Anterior cingulate cortex (tissue), 58 donors: ENCODE measurements around the gene PIP5KL1.

ENCODE experiments used
- DNase-seq, 58 donors: peaks; one replicate each; lab custom pipeline; 2025; lab: John Stamatoyannopoulos, UW

The PIP5KL1 gene

DNA sequence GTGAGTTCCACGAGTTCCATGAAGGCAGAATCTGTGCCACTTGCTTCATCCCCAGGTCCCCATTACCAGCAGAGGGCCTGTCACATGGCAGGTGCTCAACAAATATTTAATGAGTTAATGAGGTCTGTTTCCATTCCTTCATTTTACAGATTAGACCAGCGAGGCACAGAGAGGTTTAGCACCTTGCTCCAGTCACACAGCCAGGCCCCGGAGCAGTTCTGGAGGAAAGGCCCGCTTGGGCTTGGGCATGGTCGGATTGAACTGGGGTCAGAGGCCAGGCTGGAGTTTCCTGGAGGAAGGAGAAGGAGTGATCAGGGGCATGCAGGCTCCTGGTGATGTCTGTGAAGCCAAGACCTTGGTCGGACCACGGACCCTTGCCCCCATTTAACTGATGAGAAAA, 9.8 kb downstream of the PIP5KL1 start:
- no peak for DNase-seq

DNA sequence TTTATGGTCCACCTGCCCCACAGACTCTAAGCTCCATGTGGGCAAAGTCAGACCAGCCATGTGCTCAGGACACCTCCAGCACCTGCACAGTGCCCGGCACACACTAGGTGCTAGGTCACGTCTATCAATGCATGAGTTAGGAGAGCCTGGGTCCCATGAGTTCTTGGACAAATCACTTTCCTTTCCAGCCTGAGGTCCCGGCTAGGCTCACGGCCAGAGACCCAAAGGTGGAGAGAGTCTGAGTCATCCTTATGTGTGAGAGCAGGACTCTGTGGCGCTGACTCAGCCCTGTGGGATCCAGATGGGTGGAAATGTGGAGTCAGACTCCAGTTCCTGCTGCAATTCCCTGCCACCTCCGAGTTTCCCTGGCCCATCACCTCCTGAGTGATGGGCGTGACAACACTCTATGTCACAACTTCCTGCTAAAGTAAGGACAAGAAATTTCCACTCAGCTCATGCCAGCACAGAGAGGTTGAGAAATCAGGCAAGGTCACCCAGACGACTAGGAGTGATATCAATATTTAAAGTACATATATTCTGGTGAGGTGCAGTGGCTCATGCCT, 11.2 kb downstream of the PIP5KL1 start:
- DNase-seq, result peak in 12 of 58 donors; percentile 13 to 54 (median 37)

DNA sequence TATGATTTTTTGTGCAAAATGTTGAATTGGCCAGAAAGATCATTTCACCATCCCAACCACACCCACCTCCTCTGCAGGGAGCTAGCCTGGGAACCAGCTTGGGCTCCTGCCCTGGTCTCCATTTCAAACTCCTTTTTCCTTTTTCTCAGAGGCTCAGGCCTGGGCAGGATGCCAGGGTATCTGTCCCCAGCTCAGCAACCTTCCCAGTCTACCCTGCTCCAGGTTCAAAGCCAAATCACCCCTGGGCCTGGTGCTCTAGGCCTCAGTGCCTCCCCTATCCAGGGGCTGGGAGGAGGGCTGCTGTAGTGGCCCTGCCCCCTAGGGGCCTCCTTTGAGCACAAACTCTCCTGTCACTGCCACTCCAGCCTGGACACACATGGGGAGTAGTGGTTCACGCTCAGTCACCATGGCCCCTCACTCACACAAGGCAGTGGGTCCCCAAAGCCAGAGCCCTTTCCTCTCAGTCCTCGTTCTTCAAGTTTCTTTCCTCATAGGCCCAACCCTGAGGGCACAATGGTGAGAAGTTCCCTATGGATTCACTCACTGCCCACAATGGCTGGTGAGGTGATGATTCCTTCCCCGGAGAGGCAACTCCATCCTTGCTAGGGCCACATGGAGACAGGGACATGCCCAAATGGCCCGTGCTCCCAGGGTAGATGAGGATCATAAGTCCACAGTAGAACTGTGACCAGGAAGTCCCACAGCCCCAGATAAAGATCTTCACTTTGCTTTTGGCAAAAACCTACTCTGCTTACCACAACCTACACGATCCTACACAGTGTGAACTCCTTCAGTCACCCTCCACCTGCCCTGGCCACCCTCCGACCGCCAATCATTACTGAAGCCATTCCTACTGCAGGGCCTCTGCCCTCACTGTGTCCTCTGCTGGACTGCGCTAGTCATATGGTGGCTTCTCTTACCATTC, 12.1 kb downstream of the PIP5KL1 start:
- peak in 1 of 58 donors; percentile 37 for DNase-seq

DNA sequence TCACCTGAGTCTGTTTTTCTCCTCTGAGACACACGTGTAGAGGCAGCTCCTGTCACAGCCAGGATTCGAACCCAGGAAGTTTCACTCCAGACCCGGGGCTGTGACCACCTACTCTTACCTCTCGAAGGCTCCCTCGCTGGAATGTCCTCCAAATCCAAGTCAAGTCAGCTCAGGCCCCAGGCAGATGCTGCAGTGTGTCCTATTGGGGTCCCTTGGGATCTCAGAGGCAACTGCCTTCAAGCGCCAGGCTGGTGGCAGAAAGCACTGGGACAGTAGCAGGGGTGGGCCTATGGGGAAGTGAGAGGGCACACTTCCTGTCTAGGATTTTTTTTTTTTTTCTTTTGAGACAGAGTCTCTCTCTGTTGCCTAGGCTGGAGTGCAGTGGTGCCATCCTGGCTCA, 13.0 kb downstream of the PIP5KL1 start:
- DNase-seq, result no peak

DNA sequence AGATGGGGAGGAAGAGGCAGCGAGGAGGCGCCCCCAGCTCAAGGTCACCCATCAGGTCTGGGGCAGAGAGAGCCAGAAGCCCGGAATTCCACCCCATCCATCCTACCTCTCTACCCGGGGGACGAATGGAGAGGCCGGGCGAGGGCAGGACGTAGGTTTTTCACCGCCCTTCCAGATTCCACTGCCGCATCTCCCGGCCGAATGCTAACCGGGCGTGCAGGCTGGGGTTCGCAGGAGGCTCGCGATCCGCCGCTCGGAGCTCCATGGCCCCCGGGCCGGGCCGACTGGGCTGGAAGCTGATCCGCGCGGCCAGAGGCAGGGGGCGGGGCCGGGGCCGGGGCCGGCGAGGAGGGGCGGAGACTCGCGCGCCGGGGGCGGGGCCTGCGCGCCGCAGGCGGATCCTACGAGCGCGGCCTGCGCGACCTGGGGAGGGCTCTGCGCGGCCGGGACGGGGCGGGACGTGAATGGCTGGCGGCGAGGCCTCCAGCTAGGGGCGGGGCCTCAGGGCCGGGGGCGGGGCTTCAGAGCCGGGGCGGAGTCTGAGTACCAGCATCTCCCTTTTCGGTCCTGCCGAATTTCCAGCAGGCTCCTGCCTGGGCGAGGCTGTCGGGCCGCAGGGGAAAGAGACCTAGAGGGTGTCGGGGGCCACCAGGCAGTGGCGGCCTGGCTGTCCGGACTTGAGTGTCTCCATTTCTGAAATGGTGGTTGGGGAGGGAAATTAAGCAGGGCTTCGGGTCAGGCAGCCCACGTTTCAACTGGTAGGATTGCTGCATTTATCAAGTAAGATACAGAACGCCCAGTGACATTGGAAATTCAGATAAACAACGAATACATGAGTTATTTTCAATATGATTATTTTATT, 13.6 kb downstream of the PIP5KL1 start, which contains the start of gene ST6GALNAC4:
Gene ST6GALNAC4, minus strand, starts transcription at position 322 of the 862 bp plus-strand sequence. CDS start 622 bp downstream, outside the sequence.
- DNase-seq, result peak; percentile 33 to 97 (median 91)

DNA sequence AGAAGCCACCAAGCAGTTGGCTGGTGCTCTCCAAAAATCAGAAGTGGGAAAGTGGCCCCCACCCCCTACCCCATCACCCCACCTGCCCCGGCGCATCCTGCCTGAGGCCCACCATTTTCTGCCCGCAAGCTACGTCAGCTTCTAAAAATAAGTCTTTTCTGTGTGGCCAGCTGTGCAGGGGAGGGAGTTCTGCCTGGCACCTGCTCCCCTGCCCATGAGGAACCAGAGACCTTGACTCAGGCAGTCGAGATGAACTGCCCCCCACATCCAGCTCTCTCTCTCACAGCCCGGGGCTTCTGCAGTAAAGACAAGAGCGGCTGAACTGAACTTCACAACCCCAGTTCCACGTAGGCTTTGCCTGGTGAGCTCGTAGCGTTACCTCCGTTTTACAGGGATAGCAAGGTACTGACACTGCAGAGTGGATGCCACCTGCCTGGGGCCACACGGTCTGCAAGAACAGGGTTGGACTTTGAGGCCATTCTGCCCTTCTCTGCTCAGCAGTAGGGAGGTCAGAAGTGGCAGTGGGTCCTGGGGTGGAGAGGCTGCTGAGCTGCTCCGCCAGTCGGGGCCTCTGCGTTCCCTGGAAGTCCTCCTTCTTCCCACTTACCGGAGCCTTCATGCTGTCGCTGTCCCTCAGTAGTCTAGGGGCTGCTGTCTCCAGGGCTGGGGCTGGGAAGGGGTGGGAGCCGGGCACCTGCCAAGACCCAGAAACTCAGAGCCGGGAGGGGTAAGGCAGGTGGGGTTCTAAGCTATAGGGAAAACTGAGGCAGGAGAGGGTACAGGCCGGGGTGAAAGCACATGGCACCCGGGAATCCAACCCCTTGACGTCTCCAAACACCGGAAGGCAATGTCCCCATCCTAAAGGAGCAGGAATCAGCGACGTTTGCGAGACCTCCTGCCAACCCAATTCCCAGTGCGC, 14.5 kb downstream of the PIP5KL1 start:
- peak in 2 of 58 donors; percentile 26 to 34 for DNase-seq

DNA sequence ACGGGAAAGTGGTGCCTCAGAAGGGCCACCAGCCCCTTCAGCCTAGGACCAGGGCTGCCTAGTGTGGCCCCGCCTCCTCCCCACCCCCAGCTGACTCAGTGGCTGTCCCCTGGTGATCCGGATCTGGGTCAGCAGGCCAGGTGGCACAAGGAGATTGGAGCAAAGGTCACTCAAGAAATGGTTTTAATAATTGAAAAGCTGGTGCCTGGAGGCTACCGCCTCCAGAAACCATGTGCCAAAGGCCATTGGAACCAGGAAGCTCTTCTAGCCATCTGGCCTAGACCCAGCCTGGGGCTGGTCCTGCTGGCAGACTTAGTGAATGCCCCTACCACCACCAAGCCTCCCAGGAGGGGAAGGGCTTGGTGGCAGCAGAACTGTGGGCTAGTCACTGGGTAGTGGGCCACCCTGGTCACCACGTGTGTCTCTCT, 15.2 kb downstream of the PIP5KL1 start:
- no peak for DNase-seq

DNA sequence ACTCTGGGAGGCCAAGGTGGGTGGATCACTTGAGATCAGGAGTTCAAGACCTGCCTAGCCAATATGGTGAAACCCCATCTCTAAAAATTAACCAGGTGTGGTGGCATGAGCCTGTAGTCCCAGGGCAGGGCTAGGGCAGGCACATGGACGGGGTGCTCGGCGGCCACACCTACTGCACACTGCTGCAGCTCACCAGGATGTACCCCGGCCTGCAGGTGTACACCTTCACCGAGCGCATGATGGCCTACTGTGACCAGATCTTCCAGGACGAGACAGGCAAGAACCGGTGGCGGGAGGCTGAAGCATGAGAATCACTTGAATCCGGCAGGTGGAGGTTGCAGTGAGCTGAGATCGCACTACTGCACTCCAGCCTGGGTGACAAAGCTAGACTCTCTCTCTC, 16.9 kb downstream of the PIP5KL1 start:
- DNase-seq, result no peak

DNA sequence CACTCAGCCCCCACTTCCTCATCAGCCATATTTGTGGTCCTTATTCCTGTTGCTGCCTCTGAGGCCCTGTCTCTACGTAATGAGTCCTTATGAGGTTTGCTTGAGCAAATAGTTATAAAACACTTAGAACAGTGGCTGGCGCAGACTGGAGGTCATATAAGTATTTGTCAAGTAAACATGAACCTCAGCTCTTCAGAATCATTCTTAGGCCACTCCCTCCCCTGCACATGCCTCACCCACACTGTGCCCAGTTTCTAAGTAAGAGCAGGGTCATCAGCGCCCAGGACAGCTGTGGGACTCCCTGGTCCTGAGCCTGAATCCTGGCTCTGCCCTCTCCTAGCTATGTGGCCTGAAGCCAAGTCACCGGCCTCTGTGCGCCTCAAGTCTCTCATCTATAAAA, 17.7 kb downstream of the PIP5KL1 start:
- no peak for DNase-seq

DNA sequence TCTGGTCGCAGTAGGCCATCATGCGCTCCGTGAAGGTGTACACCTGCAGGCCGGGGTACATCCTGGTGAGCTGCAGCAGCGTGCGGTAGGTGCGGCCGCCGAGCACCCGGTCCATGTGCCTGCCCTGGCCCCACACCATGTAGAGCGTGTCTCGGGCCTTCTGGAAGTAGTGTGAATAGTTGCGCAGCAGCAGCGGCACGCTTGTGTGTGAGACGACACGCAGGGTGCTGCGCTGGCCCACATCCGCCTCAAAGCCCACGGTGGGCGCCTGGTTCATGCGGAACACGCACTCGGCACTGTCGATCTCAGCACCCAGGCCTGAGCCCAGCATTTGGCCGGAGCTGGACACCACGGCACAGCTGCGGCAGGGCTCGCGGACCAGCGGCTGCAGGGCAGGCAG, 18.3 kb downstream of the PIP5KL1 start:
- no peak for DNase-seq

DNA sequence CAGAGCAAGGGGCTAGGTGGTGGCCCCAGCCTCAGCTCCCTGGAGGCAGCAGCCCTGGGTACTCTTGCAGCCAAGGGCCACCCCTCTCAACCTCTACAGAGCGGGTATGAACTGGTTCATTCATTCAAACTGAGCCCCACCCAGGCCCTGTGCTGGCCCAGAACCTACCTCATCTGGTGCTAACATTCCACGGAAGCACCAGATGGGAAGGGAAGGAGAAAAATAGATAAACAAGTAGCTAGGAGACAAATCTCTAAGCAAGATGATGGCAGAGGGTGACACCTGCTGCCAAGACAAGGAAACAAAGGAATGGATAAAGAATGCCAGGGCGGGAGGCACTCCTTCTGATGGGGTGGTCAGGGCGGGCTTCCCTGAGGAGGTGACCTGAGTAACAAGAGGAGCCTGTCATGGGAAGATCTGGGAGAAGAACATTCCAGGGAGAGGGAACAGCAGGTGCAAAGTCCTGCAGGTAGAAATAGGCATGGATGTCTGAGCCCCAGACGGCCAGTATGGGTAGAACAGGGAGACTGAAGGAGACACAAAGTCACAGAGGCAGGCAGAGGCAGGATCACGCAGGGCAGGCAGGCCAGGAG, 19.9 kb downstream of the PIP5KL1 start:
- peak in 4 of 58 donors; percentile 9 to 40 (median 26) for DNase-seq

DNA sequence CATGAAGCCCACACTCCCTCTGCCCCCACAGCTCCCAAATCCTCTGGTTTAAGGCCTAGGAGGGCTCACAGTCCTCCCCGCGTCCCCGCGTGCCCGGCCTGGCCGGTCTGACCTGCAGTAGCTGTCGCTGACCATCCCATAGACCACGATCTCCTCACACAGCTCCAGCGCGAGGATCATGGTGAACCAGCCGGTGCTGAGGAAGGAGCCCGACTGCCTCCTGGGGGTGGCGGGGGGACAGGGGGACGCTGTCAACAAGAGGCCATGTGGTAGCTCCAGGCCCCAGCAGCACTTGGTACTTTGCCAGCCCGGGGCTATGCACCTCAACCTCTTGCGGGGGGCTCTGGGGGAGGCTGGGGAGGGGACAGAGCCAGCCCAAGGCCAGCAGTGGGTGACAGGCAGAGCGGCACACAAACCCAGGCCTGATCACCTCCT, 20.7 kb downstream of the PIP5KL1 start:
- DNase-seq, result no peak

DNA sequence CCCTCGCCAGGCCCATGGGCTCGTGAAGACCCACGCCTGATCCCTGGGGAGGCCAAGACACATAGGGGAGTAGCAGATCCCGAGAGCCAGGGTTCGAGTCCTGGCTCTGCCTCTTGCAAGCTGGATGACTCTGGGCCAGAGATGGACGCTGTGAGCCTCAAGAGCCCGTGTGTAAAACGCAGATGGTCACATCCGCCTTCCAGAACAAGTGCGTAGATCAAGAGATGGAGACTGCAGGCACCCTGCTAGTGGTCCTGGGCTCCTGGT, 22.0 kb downstream of the PIP5KL1 start:
- DNase-seq, result no peak

DNA sequence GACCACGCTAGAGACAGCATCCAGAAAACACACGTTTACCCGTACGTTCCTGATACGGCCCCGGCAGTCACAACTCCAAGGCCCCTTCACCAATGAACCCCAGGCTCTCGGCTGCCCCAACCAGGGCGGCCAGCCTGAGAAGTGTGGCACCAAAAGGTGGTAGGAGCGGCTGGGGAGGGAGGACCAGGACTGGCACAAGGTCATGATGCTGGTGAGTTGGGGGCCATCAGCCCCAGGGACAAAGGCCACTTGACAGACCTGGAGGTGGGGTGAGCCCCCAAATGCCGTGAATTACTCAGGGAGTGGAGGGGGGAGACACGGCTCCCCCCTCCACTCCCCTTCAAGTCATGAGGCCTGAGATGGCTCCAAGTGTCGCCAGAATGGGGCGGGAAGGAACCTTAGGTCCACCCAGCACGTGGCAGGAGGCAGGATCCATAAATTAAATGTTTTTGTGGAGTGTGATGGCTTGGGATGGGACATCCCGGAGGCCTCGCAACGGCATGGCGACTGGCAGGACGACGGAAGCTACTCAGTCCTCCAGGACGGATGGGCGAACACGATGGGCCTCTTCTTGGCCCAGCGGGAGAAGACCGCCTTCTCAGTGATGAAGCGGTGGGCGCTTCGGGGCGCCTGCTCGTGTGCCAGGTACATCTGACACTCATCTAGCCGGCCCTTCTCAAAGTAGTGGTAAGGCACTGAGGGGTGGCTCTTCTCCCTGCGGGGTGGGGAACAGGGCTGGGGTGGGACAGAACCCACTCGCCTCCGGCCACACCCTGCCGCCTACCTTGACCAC, 22.5 kb downstream of the PIP5KL1 start:
- no peak for DNase-seq

DNA sequence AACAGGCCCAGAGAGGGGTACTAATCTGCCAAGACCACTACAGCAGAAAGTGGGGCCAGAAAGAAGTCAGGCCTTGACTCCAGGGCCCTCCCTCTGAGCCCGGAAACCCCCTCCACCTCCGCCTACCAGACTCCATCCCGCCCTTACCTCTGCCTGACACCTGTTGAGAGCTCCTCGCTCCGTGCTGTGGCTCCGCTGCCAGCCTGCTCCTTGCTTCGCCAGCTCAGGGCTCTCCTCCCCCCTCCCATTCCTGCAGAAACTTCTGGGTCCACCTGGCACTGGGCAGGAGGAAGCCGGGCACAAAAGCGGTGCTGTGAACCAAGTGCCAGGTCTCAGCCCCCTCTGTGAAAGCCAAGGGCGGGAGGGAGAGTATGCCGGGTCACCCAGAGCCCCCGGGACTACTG, 24.8 kb downstream of the PIP5KL1 start:
- peak in 39 of 58 donors; percentile 23 to 72 (median 49) for DNase-seq

DNA sequence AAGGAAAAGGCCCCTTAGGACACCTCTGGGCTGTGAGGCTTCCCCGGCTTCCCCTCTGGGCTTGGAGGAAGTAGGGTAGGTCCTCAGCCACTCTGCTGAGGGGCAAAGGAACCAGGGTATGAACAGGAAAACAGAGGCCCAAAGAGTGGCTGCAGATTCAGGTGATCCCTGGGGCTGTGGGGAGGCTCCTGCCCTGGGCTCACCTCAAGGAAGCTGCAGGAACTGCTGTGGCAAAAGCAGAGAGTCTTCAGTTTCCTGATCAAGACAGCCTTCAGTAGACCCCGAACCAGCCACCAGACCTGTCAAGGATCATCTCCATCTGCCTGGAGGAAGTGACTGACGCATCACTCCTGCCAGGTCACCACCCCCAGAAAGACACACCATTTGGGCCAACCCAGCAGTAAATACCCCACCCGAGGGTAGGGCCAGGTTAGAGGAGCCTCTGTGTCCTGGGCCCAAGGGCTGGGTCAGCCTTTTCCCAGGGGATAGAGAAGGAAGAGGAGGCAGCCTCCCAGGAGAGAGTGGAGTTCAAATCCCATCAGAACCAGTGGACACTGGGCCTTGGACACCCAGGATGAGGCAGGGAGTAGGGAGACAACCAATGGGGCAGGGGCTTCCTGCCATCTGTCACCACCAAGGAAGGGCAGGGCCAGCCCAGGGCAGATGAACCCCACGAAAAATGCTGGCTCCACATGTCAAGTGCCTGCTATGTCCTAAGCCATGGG, 25.4 kb downstream of the PIP5KL1 start:
- peak in 1 of 58 donors; percentile 7 for DNase-seq

DNA sequence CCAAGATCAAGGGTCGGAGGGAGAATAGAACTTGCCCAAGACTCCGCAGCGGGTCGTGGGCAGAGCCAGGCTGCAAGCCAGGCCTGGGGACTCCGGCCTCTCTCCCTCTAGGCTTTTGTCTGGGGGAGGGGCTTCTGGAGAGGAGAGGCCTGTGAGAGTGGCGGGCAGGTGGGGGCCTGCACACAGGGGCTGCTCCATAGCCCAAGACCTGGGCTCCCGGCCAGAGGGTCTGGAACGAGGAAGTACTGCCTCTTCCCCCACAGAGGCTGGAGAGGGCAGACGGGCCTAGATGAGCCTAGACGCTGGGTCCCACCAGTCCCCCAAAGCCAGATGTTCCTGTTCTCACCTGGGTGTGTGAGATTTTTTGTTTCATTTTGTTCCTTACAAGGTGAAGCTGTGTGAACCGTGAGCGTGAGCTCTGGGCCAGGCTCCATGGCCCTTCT, 26.0 kb downstream of the PIP5KL1 start:
- peak in 5 of 58 donors; percentile 8 to 35 (median 25) for DNase-seq
